ENCODE measurements around the gene TSPAN8.

- no peak for TF ChIP-seq POLR2AphosphoS5 (IDR thresholded peaks at IDR 0.05)
- TF ChIP-seq CTCF (IDR thresholded peaks at IDR 0.05): no peak
- TF ChIP-seq POLR2A (IDR thresholded peaks at IDR 0.05): no peak
- TF ChIP-seq EP300 (IDR thresholded peaks at IDR 0.05): no peak
Observed at GRCh38 chr12:71169286-71169685, 11.5 kb upstream of the TSPAN8 start.

All from sigmoid colon (tissue), 4 donors.